HG03457 (cell line): Measurements from ENCODE around the gene NCKIPSD.

Experiments used
- ATAC-seq: cut with Tn5 transposase; IDR thresholded peaks from one replicate; pipeline ENCODE4 v1.9.1; 2021; ENCODE audit warnings: moderate number of reproducible peaks; ENCODE audit not compliant: unreplicated experiment

NCKIPSD gene

DNA sequence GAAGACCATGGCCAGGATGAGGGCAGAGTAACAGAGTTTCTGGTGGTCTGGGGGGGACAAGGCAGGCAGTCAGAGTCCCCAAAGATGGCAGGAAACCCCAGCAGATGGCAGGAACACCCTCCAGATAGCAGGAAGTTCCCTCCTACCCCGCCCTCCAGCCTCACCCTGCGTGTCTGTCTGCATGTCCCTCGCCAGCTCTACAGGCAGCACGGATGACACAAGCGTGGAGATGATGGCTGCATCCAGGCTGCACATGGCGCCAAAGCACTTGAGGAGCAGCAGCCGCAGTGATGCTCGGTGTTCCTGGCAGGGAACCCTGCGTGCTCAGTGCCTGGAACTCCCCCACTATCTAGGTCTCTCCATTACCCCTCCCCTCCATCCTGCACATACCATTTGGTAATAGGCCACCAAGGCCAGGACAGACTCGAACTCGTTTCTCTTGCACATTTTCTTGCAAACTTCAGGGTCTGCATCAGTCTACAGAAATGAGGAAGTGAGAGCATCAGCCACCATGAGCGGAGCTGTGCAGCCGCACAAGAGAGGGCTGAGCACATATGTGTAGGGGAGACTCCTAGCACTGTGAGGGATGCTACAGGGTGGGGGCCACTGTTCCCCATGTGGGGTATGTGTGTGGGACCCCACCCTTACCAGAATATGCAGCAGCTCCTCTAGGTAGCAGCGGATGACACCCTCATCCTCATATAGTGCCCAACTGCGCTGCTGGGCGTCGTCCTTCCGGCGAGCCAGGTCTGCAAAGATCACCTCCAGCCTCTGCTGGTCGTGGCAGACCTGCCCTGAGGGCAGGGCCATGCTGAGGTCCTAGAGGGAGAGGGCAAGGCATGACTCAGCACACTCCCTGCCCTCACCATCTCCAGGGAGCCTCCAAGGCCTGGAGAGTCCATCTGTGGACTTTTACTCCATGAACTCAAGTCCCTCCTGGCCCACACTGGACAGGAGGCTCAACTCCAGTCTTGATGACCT is 6.0 kb downstream of the NCKIPSD start:
- ATAC-seq: no peak

DNA sequence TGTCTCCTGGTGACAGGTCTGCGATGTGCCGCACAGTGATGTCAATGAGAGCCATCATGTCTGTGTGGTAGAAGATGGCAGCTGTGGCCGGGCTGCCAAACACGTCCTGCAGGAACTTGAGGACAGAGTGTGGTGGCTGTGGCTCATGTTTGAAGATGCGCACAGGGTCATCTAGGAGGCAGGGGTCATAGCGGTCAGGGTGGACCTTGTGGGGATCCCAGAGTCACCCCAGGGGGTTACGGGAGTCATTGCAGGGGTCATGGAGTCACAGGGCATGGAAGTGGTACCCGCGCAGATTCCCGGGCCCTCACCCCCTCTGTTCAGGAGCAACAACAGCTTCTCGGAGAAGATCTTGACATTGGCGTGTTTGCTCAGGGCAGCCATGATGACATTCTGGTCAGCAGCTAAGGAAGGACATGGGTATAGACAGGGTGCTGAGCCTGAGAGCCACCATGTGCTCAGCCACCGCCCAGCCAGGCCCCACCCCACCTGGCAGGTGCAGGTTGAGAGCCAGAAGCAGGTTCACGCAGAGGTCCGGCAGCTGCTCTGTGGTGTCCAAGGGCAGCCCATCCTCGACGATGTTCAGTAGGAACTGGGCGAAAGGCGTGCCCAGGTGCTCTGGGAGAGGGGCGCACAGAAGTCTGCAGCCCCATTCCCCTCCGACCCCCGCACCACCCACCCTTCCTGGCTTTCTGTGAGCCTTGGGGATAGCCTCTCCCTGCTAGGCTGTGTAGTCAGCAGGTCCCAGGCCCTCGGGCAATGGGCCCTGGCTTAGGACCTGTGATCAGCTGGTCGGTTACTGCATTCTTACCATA is 6.9 kb downstream of the NCKIPSD start:
- ATAC-seq: no peak

DNA sequence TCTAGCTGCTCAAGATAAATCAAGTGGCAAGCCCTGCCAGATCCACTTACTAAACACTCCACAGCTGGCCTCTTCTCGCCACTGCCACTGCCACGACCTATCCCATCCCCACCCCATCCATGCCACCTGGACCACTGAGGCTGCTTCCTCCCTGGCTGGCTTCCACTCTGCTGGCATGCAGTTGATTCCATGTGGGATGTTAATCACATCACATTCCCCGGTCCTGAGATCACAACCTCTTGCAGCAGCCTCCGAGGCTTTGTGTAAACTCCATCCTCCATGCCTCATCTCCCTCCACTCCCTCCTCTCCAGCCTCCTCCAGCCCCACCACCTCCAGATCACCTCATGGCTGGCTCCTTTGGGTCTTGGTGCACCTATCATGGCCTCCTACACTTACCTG is 7.7 kb downstream of the NCKIPSD start:
- no peak for ATAC-seq

DNA sequence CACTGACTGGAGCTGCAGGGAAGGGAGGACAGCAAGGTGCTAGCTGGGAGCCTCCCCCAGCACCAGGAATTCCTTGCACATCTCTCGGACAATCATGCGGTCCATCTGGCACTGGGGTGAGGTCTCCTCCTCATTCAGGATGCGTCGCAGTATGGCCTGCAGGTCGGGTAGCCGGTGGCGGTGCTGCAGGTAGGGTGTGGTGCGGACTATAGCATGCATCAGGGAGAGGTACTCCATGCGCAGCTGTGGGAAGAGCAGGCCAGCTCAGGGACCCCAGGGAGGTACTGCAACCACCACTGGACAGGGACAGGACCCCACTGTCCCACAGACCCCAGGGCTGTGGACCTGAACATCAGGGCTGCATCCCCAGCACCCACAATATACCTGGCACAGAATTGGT is 11.2 kb downstream of the NCKIPSD start:
- ATAC-seq: no peak

DNA sequence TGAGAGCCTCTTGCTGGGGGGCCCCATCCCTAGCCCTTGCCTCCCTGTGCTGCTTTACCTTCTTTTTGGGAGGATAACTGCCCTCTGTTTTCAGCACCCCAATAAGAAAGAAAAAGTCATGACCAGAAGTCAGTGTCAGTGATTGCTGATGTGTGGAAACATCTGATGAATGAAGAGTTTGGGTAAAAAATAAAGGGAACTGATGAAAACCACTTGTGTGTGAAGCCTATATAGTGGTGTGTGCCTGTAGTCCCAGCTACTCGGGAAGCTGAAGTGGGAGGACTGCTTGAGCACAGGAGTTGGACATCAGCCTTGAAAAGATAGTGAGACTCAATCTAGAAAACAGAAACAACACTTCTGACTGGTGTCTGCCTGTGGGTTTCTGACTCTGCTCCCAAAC is 13.2 kb downstream of the NCKIPSD start:
- ATAC-seq: no peak

DNA sequence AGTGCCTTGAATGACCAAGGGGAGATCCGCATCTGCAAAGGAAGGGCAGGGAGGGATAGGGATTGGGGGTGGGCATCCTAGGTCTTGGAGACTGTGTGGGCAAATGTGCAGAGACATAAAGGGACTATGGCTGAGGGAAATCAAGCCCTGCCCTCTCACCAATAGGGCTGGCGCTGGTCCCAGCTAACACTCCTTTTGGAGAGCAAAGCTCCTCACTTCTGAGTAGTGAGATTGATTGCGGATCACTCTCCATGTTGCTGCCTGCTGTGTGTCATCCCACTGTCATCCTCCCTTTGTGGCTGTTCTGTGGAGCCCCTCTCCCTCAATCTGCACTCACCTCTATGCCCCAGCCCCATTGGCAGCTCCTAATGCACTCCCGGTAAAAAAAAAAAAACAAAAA is 20.8 kb downstream of the NCKIPSD start:
- no peak for ATAC-seq

DNA sequence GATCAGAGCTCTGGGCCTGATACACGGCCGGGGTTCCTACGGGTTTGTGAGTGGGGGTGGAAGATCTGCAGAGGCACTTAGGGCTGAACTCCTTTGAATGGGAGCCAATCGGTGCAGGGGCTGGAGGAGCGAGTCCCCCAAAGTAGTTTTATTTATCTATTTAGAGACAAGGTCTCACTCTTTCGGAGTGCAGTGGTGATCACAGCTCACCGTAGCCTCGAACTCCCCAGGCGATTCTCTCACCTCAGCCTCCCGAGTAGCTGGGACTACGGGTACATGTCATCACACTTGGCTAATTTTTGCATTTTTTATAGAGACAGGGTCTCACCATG is 21.4 kb downstream of the NCKIPSD start:
- no peak for ATAC-seq

DNA sequence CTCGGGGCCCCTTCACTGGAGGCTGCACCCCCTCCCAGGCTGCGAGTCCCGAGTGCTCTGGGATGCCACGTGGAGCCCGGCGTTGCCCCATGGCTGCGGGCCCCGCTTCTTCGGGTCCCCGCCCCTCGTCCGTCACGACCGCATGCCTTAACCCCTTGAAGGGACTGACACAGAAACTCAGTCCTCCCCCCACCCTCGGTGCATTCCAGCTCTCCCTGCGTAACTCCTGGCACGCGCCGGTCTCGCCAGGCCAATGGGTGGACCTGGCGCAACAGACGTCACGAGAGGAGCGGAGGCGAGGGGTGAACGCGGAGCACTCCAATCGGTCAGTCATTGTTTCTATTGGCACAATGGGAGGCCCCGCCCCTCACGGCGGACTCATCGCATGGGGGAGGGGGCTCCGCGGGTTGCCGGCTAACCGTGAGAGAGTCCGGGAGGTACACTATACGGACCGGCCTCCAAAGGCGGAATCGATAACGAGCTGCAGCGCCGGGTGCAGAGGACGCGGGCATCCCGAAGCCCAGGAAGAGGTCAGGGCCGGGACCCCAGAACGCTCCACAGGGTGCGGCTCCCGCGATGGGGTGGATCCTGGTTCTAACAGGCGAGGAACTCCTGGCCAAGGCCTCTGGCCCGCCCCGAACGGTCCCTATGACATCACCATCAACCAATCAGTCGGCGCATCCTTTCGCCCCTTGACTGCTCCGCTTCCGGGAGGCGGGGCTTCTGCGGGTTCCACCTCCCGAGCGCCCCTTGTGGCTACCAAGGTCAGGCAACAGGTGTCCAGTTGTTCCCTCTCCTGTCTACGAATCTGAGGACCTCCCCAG is 22.0 kb downstream of the NCKIPSD start:
- ATAC-seq: peak; percentile 74

DNA sequence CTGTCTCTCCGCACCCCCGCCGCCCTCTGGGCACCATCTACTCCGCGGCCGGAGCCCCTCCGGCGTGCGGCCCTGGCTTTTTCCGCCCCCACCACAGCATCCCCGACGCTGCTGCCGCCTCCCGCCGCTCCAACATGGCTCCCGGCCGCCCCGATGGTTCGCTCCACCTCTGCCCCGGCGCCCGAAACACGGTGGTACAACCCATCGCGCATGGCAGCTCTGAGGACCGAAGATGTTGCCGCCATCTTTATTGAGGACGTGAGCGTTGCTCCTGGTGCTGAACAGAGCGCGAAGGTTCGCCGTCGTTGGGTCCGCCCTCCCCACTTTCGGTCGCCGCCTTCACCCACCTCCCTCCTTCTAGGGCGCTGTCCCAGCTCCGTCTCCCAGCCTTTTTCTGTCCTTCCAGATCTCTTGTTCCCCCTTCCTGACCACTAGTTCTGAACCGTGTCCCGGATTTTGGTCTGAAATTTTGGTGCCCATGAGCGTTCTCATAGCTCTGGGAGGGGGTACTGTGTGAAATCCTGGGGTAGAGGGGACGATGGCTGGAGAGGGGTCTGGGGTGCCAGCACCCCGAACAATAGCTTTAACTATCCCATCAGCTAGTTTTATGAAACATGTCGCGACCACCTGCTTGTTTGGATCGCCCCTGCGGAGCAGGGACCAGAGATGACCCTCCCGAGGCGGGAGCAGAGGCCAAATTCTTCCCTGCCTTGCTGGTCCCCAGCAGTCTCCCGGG is 22.8 kb downstream of the NCKIPSD start, which contains the start of gene CELSR3:
TSS of gene CELSR3 (minus strand) at position 134 of the 736 bp plus-strand sequence. CDS start 252 bp downstream, outside the sequence.
- no peak for ATAC-seq

DNA sequence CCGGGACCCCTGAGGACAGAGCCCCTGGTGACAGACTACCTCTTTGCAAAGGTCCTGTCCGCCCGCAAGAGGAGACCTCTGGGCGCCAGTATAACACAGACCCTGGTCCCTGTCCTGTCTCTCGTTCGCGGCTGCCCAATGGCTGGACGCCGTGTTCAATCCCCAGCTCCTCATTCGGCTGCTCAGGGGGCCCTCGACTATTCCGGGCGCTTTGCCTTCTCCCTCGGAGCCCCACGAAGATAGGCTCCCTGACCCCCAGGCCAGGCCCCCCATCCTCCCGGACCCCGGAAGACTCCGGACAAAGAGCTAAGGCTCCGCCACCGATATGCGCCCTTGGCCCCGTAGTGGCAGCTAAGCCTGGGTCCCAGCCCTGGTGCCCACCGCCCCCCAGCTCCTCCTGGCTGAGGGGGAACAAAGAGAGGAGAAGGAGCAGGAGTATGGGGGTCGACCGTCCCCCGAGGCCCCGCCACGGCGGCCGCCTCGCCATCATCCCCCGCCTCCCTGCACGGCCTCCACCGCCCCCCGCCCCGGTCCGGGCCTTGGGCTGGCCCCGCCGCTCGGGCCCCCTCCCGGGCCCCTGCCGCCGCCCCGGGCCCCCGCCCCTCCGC is 23.5 kb downstream of the NCKIPSD start:
- no peak for ATAC-seq

DNA sequence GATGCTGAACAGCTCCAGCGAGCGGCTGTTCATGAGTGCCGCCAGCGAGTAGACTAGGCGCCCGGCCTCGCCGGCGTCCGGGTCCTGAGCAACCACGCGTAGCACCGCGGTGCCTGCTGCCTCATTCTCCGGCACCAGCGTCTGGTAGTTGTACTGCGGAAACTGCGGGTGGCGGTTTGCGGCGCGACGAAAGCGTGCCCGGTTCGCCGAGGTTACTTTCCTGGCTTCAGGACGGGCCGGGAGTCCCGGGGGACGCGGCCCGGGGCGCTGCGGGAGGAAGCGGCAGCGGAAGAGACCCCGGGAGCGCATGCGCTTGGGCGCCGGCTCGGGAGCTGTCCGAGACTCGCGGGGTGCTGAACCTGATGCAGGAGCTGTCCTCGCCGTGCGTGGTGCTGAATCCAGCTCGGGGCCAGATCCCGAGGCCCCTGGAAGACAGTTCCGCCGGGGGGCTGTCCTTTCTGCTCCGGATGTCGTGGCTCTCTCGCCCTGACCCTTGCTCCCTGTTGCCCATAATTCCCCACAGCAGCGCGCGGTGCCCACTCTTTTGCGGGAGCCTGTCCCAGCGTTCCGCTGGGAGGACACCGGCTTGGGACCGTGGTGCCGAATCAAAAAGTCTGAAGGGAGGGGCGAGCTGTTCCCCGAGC is 24.1 kb downstream of the NCKIPSD start:
- ATAC-seq: no peak

DNA sequence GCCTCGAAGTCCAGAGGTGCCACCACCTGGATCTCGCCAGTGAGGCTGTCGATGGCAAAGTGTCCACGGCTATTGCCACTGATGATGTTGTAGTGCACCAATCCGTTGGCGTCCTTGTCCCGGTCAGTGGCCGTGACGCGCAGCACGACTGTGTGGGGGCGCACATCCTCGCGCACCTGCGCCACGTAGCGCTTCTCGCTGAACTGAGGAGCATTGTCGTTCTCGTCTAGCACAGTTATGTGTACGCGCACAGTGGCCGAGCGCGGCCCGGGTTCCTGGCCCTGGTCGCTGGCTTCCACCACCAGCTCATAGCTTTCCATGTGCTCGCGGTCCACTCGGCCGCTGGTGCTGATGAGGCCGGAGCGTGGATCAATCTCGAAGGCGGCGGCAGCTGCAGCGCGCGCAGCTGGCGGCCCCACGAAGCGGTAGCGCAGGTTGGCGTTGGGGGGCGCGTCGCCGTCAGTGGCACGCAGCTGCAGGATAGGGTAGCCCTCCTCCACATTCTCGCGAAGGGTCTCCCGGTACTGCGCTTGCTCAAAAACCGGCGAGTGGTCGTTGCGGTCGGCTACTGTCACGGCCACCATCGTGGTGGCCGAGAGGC is 24.8 kb downstream of the NCKIPSD start:
- ATAC-seq: no peak

DNA sequence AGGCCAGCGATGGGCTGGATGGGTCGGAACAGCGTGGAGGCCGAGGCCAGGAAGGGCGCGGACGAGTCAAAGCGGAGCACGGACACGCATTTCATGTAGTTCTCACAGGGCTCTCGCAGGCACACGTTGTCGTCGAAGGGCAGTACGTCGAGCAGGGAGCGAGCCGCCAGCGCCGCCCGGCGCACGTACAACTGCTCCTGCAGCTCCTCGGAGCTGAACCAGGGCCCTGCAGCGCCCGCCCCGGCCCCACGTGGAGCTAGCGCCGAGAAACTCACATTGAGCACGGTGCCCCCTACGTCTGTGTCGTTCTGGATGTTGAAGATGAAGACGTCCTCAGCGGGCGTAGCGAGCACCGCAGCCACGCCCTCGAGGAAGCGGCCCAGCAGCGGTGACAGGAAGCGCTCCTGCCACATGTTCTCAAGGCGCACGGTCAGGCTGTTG is 28.9 kb downstream of the NCKIPSD start:
- no peak for ATAC-seq

DNA sequence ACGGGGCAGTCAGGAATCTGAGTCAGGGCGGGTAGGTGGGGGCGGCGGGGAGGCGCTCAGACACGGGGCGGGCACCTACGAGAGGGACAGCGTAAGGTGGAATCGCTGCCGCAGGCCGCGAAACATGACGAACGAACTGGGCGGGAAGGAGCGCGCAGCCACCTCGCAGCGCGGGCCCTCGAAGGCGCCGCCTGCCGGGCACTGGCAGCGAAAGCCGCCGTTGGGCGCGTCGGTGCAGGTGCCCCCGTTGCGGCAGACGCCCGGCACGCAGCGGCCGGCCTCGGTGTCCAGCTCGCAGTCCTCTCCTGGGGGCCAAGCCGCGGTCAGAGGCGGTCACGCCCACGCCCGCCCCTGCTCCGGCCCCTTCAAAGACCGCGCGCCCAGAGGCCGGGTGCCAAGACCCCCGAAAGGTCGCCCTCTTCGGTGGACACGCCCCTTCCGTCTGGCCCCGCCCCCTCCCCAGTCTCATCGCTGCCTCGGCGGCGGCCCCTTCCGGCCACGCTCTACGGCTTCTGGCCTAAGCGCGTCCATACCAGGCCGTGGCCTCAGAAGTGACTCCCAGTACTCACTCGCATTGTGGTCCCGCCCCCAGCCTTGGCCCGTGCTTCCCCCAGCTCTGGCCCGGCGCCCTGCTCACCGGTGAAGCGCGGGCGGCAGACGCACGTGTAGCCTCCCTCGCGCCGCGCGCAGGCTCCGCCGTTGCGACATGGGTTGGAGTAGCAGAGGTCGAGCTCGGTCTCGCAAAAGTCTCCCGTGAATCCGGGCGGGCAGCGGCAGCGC is 29.5 kb downstream of the NCKIPSD start:
- no peak for ATAC-seq

DNA sequence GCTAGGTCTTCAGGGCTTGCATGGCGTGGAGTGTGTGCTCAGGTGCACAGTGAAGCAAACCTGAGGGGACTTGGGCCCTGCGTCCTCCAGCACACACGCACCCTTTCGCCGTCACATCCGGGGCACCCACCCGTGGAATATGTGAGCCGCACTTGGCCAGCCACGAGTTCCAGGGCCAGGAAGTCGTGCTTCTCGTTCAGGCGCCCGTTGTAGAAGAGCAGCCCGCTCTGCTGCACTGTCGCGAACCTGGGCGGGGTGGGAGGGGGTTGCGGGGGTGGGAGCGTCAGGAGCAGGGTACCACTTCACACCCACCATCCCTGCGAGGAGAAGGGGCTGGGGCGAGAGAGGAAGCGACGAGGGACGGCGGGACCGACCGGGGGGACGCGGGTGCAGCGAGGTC is 30.1 kb downstream of the NCKIPSD start:
- no peak for ATAC-seq

DNA sequence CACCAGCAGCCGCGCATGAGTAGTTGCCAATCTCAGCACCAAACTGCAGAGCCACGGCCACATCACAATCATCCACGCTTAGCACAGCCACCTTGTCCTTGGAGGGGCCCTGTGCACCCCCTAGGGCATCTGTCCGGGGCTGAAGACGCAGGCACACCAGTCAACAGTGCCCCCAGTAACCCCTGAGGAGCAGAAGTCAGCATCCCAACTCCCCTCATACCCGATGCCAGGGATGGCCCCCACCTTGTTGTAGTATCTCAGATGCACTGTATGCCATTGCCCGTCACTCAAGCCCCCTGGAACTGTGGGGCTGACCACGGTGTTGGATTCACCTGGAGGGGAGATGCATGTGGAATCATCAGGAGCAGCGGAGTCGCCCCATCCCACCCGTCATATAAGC is 30.7 kb downstream of the NCKIPSD start:
- no peak for ATAC-seq

DNA sequence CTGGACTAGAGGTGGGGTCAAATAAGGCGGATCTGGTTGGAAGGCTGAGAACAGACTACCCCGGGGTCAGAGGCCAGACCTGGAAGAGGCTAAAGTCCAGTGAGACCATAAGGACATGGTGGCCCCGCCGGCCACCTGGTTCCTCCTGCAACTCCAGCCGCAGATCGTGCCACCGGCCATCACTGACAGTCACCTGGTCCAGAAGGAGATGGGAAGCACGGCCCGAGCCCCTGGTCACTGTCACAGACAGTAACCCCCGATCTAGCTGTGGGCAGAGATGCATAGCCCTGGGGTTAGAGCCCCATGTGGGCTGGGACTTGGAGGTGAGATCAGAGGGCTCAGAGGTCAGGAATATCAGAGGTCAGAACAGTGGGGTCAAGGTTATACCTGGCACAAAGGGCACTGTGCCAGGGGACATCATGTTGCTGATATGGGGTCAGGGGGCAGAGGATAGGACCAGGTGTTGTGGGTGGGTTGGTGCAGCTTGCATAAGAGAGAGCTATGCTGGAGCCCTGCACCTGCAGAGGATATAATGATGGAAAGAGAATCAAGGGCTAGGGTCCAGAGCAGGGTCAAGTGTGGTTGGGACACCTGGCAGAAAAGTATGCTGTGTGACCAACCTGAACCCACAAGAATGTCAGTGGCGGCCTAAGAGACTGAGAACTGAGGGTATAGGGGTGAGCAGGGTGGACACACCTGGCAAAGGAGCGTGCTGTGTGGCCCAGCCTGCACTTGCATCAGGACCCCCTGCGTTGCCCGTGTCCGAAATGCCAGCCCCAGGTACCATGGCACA is 32.6 kb downstream of the NCKIPSD start:
- no peak for ATAC-seq
